ENCODE data around the gene SEC22A.

- TF ChIP-seq POLR2A (IDR thresholded peaks at IDR 0.05; ENCODE audit: low read depth, low read length) (no peak), POLR2AphosphoS5 (IDR thresholded peaks at IDR 0.05; ENCODE audit: low read depth, low read length) (no peak), TAF1 (IDR thresholded peaks at IDR 0.05; ENCODE audit: borderline replicate concordance, low read depth, low read length) (no peak)
These were observed 32.2 kb upstream of the SEC22A start for GRCh38 chr3:123169492-123169929.

Data from GM12892 (cell line).